Hepatocyte (in vitro differentiated cells): Measurements from ENCODE around the gene DNAJB12. TPM values are rescaled to one million over a fixed set of nuclear protein-coding genes. Genes with fewer than 3 reads are reported as not detected.
A peak's percentile ranks its signal among the peaks of the same experiment; 100 is the strongest.

Experiments used
- DNase-seq: peaks from one replicate; pipeline ENCODE4 v3.0.0-alpha.2; 2016; ENCODE audit warnings: low spot score
- H2AFZ ChIP-seq: fragments of 200-600 bp; sonication (generic); 2 replicates; pipeline ENCODE4 v1.6.0; 2016; ENCODE audit warnings: antibody characterized with exemption, mild to moderate bottlenecking
- H3K27ac ChIP-seq: fragments of 200-600 bp; sonication (generic); 2 replicates; pipeline ENCODE4 v1.5.1; 2016; ENCODE audit warnings: mild to moderate bottlenecking
- H3K27me3 ChIP-seq: fragments of 200-600 bp; sonication (generic); 2 replicates; pipeline ENCODE4 v1.6.1; 2016
- H3K36me3 ChIP-seq: fragments of 200-600 bp; sonication (generic); replicated peaks from 2 replicates; pipeline ENCODE4 v1.5.1; 2016; ENCODE audit warnings: low read depth; ENCODE audit not compliant: insufficient read depth
- H3K4me1 ChIP-seq: fragments of 200-600 bp; sonication (generic); 2 replicates; pipeline ENCODE4 v1.5.1; 2016; ENCODE audit warnings: mild to moderate bottlenecking, moderate library complexity; ENCODE audit not compliant: insufficient read depth
- H3K4me2 ChIP-seq: fragments of 200-600 bp; sonication (generic); 2 replicates; pipeline ENCODE4 v1.6.0; 2016
- H3K4me3 ChIP-seq: fragments of 200-600 bp; sonication (generic); 2 replicates; pipeline ENCODE4 v1.5.1; 2016; ENCODE audit warnings: mild to moderate bottlenecking
- H3K79me2 ChIP-seq: fragments of 200-600 bp; sonication (generic); 2 replicates; pipeline ENCODE4 v1.6.0; 2017; ENCODE audit warnings: mild to moderate bottlenecking
- H3K9me2 ChIP-seq: fragments of 200-600 bp; sonication (generic); replicated peaks from 2 replicates; pipeline ENCODE4 v1.6.0; 2017; ENCODE audit warnings: mild to moderate bottlenecking; ENCODE audit not compliant: insufficient read depth
- H3K9me3 ChIP-seq: fragments of 200-600 bp; sonication (generic); 2 replicates; pipeline ENCODE4 v1.5.1; 2016; ENCODE audit warnings: low read depth, mild to moderate bottlenecking
- H4K20me1 ChIP-seq: fragments of 200-600 bp; sonication (generic); 2 replicates; pipeline ENCODE4 v1.6.0; 2016; ENCODE audit warnings: mild to moderate bottlenecking; ENCODE audit not compliant: insufficient read depth, poor library complexity, severe bottlenecking
- CTCF ChIP-seq: fragments of 200-600 bp; sonication (generic); IDR thresholded peaks from 2 replicates; pipeline ENCODE4 v1.5.1; 2016; ENCODE audit warnings: antibody characterized with exemption, mild to moderate bottlenecking; ENCODE audit not compliant: poor library complexity
- EZH2 ChIP-seq: fragments of 200-600 bp; sonication (generic); IDR thresholded peaks from 2 replicates; pipeline ENCODE4 v1.6.1; 2016; ENCODE audit warnings: antibody characterized with exemption, mild to moderate bottlenecking, borderline replicate concordance
- EZH2phosphoT487 ChIP-seq: fragments of 200-600 bp; sonication (generic); IDR thresholded peaks from one replicate; pipeline ENCODE4 v1.6.1; 2018; ENCODE audit warnings: antibody characterized with exemption, mild to moderate bottlenecking, low read depth, moderate library complexity; ENCODE audit not compliant: unreplicated experiment, severe bottlenecking
- WGBS: methylation state at CpG from one replicate; pipeline ENCODE4 v1.1.6; 2016; ENCODE audit warnings: low lambda C conversion rate; ENCODE audit errors: missing lambda C conversion rate; 5-methylcytosine and 5-hydroxymethylcytosine counted together
- polyA plus RNA-seq: library from polyadenylated mRNA; unstranded; fragments of >200 nt; fragmentation: Nextera tagmentation; extraction: Ambion mirVana; gene quantifications from 2 replicates; pipeline ENCODE4 v1.2.1, GENCODE V29; 2016
- total RNA-seq: library from RNA; depleted of rRNA; stranded (reverse); fragments of >200 nt; gene quantifications from 2 replicates; pipeline ENCODE4 v1.2.3, GENCODE V29; 2014

Gene DNAJB12
- total and polyA plus RNA-seq, 2 experiments from 2014 or later, result 31.0 to 40.3 TPM

- Histone ChIP-seq H4K20me1 (no peaks in the 10 kb centered on the region), H3K4me1 (no peaks in the 10 kb centered on the region), H3K27me3 (no peaks in the 10 kb centered on the region), H3K36me3 (no peaks in the 10 kb centered on the region), H3K9me3 (no peaks in the 10 kb centered on the region), H3K9me2 (no peaks in the 10 kb centered on the region), H3K4me2 (no peak overlapping the region), H3K27ac (no peak overlapping the region), H3K4me3 (no peak overlapping the region), H3K79me2 (no peaks in the 10 kb centered on the region), H2AFZ (no peak overlapping the region)
- 81% methylated on average over 28 of the region's 28 CpGs for WGBS
- TF ChIP-seq EZH2 (no peak), EZH2phosphoT487 (no peak), CTCF (peak; percentile 83)
- DNase-seq, result peak; percentile 77
Measured at GRCh38 chr10:72340510-72341261, 14.0 kb downstream of the DNAJB12 start.

- H2AFZ ChIP-seq, result no peak overlapping the region
- no peak overlapping the region for H3K27ac ChIP-seq
- H3K27me3 ChIP-seq, result no peaks in the 10 kb centered on the region
- no peaks in the 10 kb centered on the region for H3K9me3 ChIP-seq
- no peaks in the 10 kb centered on the region for H3K9me2 ChIP-seq
- H3K36me3 ChIP-seq, result no peaks in the 10 kb centered on the region
- H3K4me3 ChIP-seq, result no peak overlapping the region
- no peak for DNase-seq
- no peak overlapping the region for H3K4me2 ChIP-seq
- TF ChIP-seq CTCF, result no peak
- no peak for TF ChIP-seq EZH2phosphoT487
- TF ChIP-seq EZH2, result no peak
- no peaks in the 10 kb centered on the region for H3K79me2 ChIP-seq
- WGBS, result 94% methylated on average over 7 of the region's 7 CpGs
- peaks cover 14% of the 10 kb centered on the region for H3K4me1 ChIP-seq
- H4K20me1 ChIP-seq, result no peaks in the 10 kb centered on the region
Measured at GRCh38 chr10:72338180-72338579, 16.5 kb downstream of the DNAJB12 start.

- WGBS, result 96% methylated on average over 9 of the region's 9 CpGs
- no peak overlapping the region for H3K4me2 ChIP-seq
- TF ChIP-seq EZH2 (no peak), EZH2phosphoT487 (no peak), CTCF (no peak)
- no peak overlapping the region for H3K4me3 ChIP-seq
- H3K4me1 ChIP-seq, result peaks cover 16% of the 10 kb centered on the region
- H4K20me1 ChIP-seq, result no peaks in the 10 kb centered on the region
- H3K27me3 ChIP-seq, result no peaks in the 10 kb centered on the region
- H3K27ac ChIP-seq, result no peak overlapping the region
- H3K36me3 ChIP-seq, result no peaks in the 10 kb centered on the region
- H3K9me3 ChIP-seq, result no peaks in the 10 kb centered on the region
- no peak for DNase-seq
- no peak overlapping the region for H2AFZ ChIP-seq
- no peaks in the 10 kb centered on the region for H3K9me2 ChIP-seq
- H3K79me2 ChIP-seq, result no peaks in the 10 kb centered on the region
Measured at GRCh38 chr10:72337722-72338121, 17.0 kb downstream of the DNAJB12 start.
